SH-SY5Y (cell line): ENCODE measurements around the gene ADCY7.

Experiments used
- GATA2 ChIP-seq: IDR thresholded peaks from 2 replicates; pipeline ENCODE4 v1.6.1; 2011; ENCODE audit warnings: mild to moderate bottlenecking, low read depth, low read length
- GATA3 ChIP-seq: IDR thresholded peaks from 2 replicates; pipeline ENCODE4 v1.6.1; 2011; ENCODE audit warnings: low read depth, mild to moderate bottlenecking, low read length, moderate library complexity

DNA sequence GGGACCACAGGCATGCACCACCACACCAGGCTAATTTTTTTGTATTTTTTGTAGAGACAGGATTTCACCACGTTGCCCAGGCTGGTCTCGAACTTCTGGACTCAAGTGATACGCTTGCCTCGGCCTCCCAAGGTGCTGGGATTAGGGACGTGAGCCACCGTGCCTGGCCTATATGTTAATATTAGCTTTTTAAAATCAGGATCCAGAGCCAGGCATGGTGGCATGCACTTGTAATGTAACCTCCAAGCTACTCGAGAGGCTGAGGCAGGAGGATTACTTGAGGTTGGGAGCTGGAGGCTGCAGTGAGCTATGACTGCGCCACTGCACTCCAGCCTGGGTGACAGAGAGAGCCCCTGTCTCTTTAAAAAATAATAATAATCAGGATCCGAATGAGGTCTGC is 8.5 kb upstream of the ADCY7 start:
- TF ChIP-seq GATA2 (no peak), GATA3 (no peak)
